NOMO-1 treated with dmso at 0.1 percent for 144 hours (cell line): ENCODE results near the gene ZNF385C.
"Not testable (repeated sequence)": the region's sequence is repeated elsewhere in the genome, so short reads cannot be mapped to it uniquely, and the experiment has no call there.

Source experiments
- DNase-seq: peaks from one replicate; lab custom pipeline; 2025; ENCODE audit not compliant: unreplicated experiment; lab: John Stamatoyannopoulos, UW

Gene ZNF385C

DNA sequence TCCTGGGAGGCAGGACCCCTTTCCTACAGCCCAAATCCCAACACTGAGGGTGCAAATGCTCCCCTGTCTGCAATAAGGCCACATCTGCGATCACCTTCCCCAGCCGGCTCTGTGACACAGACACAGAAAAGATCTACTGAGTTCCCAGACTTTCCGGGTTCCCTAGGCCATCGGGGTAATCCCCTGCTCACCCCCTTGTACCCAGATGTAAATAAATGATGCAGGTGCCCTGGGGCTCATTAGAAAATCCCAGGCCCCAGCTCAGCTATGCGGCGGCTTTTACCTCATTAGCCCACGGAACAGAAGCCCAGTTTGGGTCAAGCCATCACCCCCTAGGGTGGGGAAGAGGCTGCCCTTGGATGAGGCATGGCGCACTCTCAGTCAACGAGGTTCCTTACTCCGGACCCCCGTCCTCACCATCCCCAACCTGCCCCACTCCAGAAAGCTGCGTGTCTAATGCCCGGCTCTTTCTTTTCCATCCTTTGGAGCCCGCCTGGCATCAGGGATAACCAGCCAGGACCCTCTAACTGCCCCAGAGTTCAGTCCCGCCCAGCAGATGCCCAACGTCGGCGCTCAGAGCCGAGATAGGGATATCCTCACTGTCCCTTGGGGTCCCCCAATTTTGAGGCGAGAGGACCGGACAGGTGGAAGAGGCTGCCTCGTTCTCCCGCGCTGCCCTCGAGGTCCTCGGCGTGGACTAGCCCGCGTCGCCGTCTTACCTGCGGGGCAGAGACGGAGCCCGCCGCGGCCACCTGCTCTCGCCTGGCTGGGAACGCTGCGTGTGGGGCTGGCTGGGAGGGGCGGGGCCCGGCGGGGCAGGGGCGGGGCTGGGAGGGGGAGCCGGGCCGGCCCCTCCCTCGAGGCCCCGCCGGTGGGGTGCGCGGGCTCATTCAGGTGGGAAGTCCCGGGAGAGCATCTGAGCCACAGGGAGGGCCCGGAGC is at the start of gene ZNF385C:
ZNF385C (minus strand) TSS at position 783 of the 941 bp plus-strand sequence. CDS start 35,417 bp downstream, outside the sequence.
- DNase-seq: no peak

DNA sequence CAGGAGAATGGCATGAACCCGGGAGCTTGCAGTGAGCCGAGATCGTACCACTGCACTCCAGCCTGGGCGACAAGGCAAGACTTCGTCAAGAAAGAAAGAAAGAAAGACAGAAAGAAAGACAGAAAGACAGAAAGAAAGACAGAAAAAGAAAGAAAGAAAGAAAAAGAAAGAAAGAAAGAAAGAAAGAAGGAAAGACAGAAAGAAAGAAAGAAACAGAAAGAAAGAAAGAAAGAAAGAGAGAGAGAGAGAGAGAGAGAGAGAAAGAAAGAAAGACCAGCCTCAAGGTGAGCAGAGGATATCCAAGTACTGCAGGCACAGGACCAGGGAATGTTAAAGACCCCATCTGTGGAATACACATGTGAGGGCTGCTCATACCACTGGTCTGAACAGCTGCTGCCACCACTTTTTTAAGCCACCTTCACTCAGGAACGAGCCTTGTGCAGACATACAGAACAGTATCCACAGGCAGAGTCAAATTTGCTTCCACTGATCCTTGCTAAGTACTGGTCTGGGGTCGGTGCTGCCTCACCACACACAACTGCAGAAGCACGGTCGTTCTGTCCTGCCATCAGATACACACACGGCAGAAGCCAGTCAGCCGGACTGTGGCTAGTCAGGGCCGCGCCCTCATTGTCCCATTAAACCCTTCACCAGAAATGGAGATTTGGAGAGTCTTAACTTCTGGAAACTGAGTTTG is 48.8 kb upstream of the ZNF385C start:
- no peak for DNase-seq

GRCh38 chr17:42143138-42143537 is 44.9 kb upstream of the ZNF385C start:
- DNase-seq: not testable (repeated sequence)

DNA sequence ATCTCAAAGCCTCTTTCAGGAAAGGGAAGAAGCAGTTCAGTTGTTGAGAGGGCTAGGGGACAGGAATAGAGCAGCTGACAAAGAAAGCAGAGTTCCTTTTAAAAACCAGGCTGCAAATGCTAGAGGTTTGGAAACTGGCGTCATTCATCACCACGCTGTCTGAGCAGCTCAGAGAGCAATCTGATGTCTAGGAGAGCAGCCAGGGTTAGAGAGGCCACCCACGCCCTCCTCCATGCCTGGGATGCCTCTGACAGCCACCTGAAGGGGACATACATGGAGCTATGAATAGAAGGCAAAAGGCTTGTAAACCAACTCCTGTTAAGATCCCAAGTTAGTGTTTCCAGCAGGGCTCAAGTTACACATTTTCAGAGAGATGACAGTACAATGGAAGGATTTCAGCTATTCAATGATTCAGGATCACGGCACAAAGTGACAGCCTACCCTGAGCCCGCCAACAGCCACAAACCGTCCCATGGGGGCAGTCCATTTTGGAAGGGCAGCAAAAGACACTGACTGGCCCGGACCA is 44.2 kb upstream of the ZNF385C start:
- DNase-seq: no peak

- DNase-seq: no peak
These were observed 43.1 kb upstream of the ZNF385C start for GRCh38 chr17:42141382-42141781.

- not testable (repeated sequence) for DNase-seq
These were observed 42.4 kb upstream of the ZNF385C start for GRCh38 chr17:42140690-42141089.

GRCh38 chr17:42138749-42139492 is 40.6 kb upstream of the ZNF385C start:
- no peak for DNase-seq

- DNase-seq: no peak
These were observed 38.4 kb upstream of the ZNF385C start for GRCh38 chr17:42136654-42137051.

DNA sequence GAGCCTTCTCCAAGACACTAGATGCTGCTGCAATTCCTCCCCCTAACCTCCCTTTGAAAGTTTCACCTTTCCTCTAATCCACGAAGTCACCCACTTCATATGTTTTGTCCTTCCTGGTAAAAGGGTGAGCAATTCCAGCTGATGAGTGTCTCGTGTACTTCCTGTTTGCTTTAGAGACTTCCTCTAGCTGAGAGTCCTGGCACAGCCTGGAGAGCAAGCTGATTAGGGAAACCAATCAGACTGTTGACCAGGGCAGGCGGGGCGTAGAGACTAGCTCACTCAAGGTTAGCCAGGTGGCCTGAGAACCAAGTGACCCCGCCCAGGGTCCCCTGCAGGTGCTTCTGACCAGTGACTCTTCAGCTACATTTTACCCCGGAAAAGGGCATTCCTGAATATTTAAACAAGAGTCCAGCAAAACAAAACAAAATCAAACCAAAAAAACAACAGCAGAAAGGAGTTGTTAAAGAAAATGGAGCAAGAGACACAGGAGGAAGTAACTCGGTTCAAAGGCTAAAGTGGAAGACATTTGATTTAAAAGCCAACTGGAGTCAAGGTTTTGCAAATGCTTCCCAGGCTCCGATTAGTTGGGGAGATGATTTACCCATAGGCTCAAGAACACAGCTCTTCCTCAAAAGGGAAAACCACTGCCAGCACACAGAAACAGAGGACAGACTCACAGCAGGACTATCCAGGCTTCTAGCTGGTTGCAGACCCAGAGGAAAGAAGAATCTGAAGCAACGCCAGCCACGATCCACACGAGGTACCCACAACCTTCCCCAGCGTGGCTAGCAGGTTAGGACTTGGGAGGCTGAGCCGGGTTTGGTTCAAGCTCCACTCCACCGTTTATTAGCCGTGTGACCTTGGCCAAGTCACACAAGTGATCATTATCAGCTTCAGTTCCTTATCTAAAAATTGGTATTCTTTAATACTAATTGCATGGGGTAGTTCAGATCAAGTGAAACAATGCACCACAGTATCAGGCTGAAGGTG is 37.7 kb upstream of the ZNF385C start:
- no peak for DNase-seq

DNA sequence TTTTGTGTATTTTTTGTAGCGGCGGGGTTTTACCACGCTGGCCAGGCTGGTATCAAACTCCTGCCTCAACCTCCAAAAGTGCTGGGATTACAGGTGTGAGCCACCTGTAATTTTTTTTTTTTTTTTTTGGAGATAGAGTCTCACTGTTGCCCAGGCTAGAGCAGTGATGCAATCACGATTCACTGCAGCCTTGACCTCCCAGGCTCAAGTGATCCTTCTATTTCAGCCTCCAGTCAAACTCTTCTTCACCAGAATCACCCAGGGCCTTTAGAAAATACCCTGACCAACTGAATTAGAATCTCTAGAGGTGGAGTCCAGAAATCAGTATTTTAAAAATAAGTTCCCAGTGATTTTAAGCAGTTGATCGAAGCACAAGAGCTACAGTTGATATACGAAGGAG is 36.9 kb upstream of the ZNF385C start:
- DNase-seq: no peak

- no peak for DNase-seq
These were observed 35.3 kb upstream of the ZNF385C start for GRCh38 chr17:42133461-42134041.

DNA sequence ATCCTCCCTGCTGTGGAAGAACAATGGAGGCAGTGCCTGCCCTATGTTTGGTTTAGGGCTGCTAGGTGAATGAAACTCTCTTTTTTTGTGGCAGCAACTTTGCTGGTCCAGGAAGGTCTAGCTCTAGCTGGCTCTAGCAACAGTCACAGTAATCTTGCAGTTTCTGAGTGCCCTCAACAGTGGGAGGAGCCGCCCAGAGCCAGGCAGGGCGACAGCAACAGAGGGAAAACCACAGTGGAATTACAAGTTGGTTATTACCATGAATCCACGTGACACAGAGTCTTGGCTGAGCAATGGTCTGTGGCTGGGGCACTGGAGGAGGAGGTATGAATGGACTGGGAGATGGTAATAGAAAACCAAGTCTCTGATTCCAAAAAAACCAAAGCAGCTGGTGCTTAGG is 34.7 kb upstream of the ZNF385C start:
- DNase-seq: peak; percentile 64

DNA sequence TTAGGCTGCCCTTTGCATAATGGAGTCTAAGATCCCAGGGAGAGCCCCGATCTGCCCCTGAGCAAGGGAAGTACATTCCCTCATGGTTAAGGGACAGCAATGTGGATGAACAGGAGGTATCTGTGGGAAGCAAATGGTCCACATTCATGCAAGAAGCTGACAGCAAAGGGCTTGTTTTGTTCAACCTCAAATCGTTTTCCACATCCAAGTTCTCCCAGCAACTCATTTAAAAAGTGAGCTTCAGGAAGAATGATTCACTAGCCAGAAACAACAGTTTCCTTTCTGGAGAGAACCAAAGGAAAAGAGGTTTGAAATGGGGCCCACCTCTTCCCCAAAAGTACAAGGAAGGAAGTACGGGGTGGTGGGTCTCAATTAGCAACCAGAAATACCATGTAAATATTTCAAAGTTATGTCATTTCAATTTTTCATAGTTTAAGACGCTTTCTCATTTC is 33.7 kb upstream of the ZNF385C start:
- DNase-seq: no peak

DNA sequence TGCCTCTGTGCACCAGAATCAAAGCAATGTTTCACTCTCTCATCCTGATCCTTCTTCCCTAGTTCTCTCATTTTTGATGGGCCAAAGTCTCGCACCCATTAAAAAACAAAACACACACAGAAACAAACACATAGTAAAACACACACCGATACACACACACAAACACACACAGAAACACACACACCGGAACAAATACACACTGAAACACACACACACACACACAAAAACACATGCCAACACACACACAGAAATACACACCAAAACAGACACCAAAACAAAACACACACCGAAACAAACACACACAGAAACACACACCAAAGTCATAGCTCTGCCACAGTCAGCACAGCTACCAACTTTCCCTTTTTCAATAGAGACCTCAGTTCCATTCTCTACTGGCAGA is 33.0 kb upstream of the ZNF385C start:
- DNase-seq: no peak

- no peak for DNase-seq
These were observed 32.1 kb upstream of the ZNF385C start for GRCh38 chr17:42130310-42130936.

- DNase-seq: no peak
These were observed 31.0 kb upstream of the ZNF385C start for GRCh38 chr17:42129109-42129837.

DNA sequence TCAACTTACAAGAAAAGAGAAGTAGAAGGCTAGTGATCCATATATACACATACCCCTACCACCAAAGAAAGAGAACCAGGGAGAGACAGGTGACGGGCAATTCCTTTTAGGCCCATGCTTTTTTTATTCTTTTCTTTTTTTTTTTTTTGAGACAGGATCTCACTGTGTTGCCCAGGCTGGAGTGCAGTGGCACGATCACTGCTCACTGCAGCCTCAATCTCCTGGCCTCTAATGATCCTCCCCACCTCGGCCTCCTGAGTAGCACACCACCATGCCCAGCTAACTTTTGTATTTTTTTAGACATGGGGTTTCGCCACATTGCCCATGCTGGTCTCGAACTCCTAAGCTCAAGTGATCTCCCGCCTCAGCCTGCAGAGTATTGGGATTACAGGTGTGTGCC is 29.1 kb upstream of the ZNF385C start:
- no peak for DNase-seq

DNA sequence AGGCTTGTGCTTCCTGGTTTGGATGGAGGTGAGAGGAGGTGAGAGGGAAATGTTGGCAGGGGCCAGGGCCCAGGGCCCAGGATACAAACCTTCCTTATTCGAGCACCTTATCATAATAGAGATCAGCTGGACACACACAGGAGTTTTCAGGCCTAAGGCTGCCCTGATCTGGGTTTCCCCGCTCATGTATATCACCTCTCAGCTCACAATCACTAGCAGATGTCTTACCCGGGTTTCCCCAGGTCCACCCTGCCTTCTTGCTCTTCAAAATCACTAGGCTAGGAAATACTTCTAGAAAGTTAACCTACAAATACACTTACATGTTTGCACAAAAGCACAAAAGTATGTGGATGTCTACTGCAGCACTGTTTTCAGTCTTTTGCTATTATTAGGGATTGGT is 28.6 kb upstream of the ZNF385C start:
- DNase-seq: no peak
